ENCODE measurements around the gene LRMDA.

Gene LRMDA

GRCh38 chr10:76436981-76437380 is 1005.6 kb downstream of the LRMDA start:
- DNase-seq, result no peak

GRCh38 chr10:76440426-76440825 is 1009.0 kb downstream of the LRMDA start:
- no peak for DNase-seq

- DNase-seq, result no peak
These were observed 1010.7 kb downstream of the LRMDA start for GRCh38 chr10:76442113-76442512.

- DNase-seq, result no peak
These were observed 1012.8 kb downstream of the LRMDA start for GRCh38 chr10:76444034-76444800.

GRCh38 chr10:76447578-76447977 is 1016.2 kb downstream of the LRMDA start:
- DNase-seq, result no peak

- no peak for DNase-seq
These were observed 1020.5 kb downstream of the LRMDA start for GRCh38 chr10:76451911-76452310.

GRCh38 chr10:76453332-76453731 is 1021.9 kb downstream of the LRMDA start:
- no peak for DNase-seq

GRCh38 chr10:76453997-76454396 is 1022.6 kb downstream of the LRMDA start:
- DNase-seq, result no peak

GRCh38 chr10:76454506-76455140 is 1023.2 kb downstream of the LRMDA start:
- no peak for DNase-seq

GRCh38 chr10:76456197-76456596 is 1024.8 kb downstream of the LRMDA start:
- no peak for DNase-seq

- DNase-seq, result peak; percentile 42 to 77
These were observed 1027.7 kb downstream of the LRMDA start for GRCh38 chr10:76459016-76459730.

- DNase-seq, result no peak
These were observed 1029.6 kb downstream of the LRMDA start for GRCh38 chr10:76461024-76461423.

- no peak for DNase-seq
These were observed 1031.7 kb downstream of the LRMDA start for GRCh38 chr10:76463111-76463510.

- DNase-seq, result no peak
These were observed 1035.5 kb downstream of the LRMDA start for GRCh38 chr10:76466836-76467503.

- no peak for DNase-seq
These were observed 1038.3 kb downstream of the LRMDA start for GRCh38 chr10:76469675-76470074.

- DNase-seq, result no peak
These were observed 1047.8 kb downstream of the LRMDA start for GRCh38 chr10:76479103-76479790.

GRCh38 chr10:76481178-76481577 is 1049.8 kb downstream of the LRMDA start:
- no peak for DNase-seq

GRCh38 chr10:76487582-76487981 is 1056.2 kb downstream of the LRMDA start:
- no peak for DNase-seq

- no peak for DNase-seq
These were observed 1057.2 kb downstream of the LRMDA start for GRCh38 chr10:76488602-76489001.

GRCh38 chr10:76491216-76491615 is 1059.8 kb downstream of the LRMDA start:
- peak in 1 of 2 experiments; percentile 8 for DNase-seq

GRCh38 chr10:76492026-76492425 is 1060.6 kb downstream of the LRMDA start:
- DNase-seq, result no peak

- DNase-seq, result no peak
These were observed 1061.5 kb downstream of the LRMDA start for GRCh38 chr10:76492678-76493472.

All from NCI-H446 (cell line).